HK-2 (cell line): Measurements from ENCODE around the gene TCHP.

Experiments
- DNase-seq: peaks from one replicate; pipeline ENCODE4 v3.0.0-alpha.2; 2018; ENCODE audit not compliant: unreplicated experiment

TCHP gene

DNA sequence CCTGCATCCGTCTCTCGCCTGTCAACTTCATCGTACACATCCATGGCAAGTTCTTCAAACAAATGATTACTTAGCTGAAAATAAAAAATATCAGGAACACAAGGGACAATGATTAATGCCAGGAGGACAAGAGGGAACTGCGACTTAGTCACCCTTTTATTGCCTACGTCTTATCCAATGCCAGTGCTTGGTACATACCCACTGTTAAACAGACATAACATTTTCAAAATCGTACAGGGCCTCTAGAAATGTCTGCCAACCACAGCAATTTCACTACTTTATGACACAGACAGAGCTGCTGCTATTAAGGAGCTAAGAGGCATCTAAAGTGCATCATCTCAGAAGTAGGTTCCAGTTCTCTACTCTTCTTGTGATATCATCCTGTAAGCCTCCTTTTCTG, 61.5 kb downstream of the TCHP start:
- DNase-seq, result no peak

- DNase-seq, result no peak
Observed at GRCh38 chr12:109962398-109962797, 62.3 kb downstream of the TCHP start.

- DNase-seq, result no peak
Observed at GRCh38 chr12:109963330-109963729, 63.3 kb downstream of the TCHP start.

DNA sequence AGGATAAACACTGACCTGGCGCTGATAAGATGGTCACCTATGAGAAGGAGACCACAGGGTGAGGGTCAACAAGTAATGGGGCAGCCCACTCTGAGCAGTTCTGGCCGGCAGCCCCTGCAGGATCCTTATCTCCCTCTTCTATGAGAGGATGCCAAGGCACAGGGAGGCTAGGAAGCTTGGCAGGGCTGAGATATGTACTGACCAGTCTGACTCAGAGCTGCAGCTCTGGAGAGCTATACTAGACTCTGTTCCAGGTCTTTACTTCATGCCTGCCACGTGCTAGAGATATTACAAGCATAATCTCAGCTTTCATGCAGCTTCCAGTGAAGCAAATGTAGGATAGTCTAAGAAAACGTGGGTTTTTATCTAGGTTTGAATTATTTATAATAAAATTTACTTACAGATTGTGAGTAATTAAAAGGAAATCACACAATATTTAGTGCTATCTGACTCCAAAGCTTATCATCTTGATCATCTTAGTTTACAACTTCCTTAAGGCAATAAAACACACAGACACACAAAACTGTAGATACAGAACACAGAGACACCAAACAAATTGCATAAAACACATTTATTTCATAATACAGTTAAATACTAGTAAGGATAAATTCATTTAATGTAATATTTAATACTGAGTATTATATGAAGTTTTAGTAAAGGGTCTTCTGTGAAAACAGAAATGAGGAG, 63.8 kb downstream of the TCHP start:
- DNase-seq, result no peak

DNA sequence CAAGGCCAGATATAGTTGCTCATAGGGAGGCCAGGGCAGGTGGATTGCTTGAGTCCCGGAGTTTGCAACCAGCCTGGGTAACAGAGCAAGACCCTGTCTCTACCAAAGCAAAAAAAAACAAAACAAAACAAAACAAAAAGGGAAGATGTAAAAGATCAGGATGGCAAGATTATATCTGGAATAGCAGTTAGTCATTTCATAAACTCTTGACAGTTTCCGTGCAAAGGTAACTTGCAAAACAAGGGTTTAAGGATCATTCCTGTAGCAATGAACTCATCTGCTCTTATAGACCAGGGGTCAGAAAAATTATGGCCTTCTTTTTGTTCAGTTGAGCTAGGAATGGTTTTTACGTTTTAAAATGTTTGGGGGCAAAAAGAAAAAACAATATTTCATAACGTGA, 66.5 kb downstream of the TCHP start:
- no peak for DNase-seq

DNA sequence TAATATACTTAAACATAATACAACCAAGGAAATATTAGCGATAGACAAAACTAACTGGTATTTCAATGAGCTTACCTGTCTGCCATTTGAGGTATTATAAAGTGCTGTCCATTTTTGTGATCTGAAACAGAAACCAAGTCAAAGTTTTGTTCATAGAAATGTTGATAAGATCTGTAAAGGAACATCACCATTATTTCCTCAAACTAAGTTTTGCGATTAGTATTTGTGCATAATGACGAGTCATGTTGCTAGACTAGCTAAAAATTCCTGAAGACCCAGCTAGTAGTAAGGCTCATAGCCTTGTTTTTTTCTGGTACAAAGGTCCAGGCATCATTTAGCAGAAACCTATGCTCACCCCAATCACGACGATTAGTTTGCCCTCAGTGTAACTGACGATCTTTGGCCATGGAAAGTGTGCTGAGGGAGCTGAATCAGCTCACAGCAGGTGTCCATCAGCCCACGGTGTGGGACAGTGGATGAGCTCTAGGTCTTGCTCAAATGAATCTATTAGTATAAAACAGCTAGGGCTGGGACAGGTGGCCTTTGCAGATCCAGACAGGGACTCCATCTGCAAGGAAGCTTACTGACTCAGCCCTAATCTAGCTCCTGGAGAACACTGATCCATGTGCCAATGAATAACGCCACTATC, 67.4 kb downstream of the TCHP start:
- DNase-seq, result no peak
